Ishikawa (cell line): ENCODE data around the gene GABRA4.

Experiments used
- CEBPB ChIP-seq: IDR thresholded peaks from 2 replicates; pipeline ENCODE4 v1.6.1; 2012
- CREB1 ChIP-seq: IDR thresholded peaks from 2 replicates; pipeline ENCODE4 v1.6.1; 2012; ENCODE audit warnings: low read depth
- EGR1 ChIP-seq: IDR thresholded peaks from 2 replicates; pipeline ENCODE4 v1.6.1; 2012
- EP300 ChIP-seq: IDR thresholded peaks from 2 replicates; pipeline ENCODE4 v1.6.1; 2012; ENCODE audit warnings: borderline replicate concordance
- FOXM1 ChIP-seq: IDR thresholded peaks from 2 replicates; pipeline ENCODE4 v1.6.1; 2012; ENCODE audit warnings: low read depth, borderline replicate concordance
- MAX ChIP-seq: IDR thresholded peaks from 2 replicates; pipeline ENCODE4 v1.6.1; 2012
- NFIC ChIP-seq: IDR thresholded peaks from 2 replicates; pipeline ENCODE4 v1.6.1; 2012
- RAD21 ChIP-seq: IDR thresholded peaks from 2 replicates; pipeline ENCODE4 v1.6.1; 2012; ENCODE audit warnings: low read depth
- REST ChIP-seq: IDR thresholded peaks from 2 replicates; pipeline ENCODE4 v1.6.1; 2012; ENCODE audit warnings: low read depth, mild to moderate bottlenecking
- TAF1 ChIP-seq: IDR thresholded peaks from 2 replicates; pipeline ENCODE4 v1.6.1; 2012; ENCODE audit warnings: low read depth, mild to moderate bottlenecking
- TCF12 ChIP-seq: IDR thresholded peaks from 2 replicates; pipeline ENCODE4 v1.6.1; 2012; ENCODE audit warnings: low read depth
- TEAD4 ChIP-seq: IDR thresholded peaks from 2 replicates; pipeline ENCODE4 v1.6.1; 2012
- USF1 ChIP-seq: IDR thresholded peaks from 2 replicates; pipeline ENCODE4 v1.6.1; 2012
- YY1 ChIP-seq: IDR thresholded peaks from 2 replicates; pipeline ENCODE4 v1.6.1; 2012; ENCODE audit warnings: low read depth
- ZBTB7A ChIP-seq: IDR thresholded peaks from 2 replicates; pipeline ENCODE4 v1.6.1; 2012; ENCODE audit warnings: low read depth

Gene GABRA4

GRCh38 chr4:46975812-46976553, 17.4 kb downstream of the GABRA4 start:
- TF ChIP-seq YY1 (no peak), ZBTB7A (no peak), EGR1 (no peak), FOXM1 (no peak), USF1 (no peak)

GRCh38 chr4:46974891-46975543, 18.4 kb downstream of the GABRA4 start:
- TF ChIP-seq CEBPB: no peak
- no peak for TF ChIP-seq FOXM1
- no peak for TF ChIP-seq TAF1
- TF ChIP-seq EGR1: no peak
- no peak for TF ChIP-seq EP300
- no peak for TF ChIP-seq TEAD4
- TF ChIP-seq RAD21: no peak
- TF ChIP-seq YY1: no peak
- no peak for TF ChIP-seq TCF12
- TF ChIP-seq ZBTB7A: no peak
- TF ChIP-seq MAX: no peak
- no peak for TF ChIP-seq NFIC
- TF ChIP-seq USF1: no peak
- TF ChIP-seq REST: no peak
- no peak for TF ChIP-seq CREB1

- TF ChIP-seq RAD21: no peak
- TF ChIP-seq TAF1: no peak
- TF ChIP-seq USF1: no peak
- TF ChIP-seq TCF12: no peak
- TF ChIP-seq CEBPB: no peak
- TF ChIP-seq TEAD4: no peak
- no peak for TF ChIP-seq FOXM1
- no peak for TF ChIP-seq YY1
- no peak for TF ChIP-seq MAX
Observed at GRCh38 chr4:46968847-46969246, 24.5 kb downstream of the GABRA4 start.

- TF ChIP-seq TCF12: no peak
Observed at GRCh38 chr4:46967631-46968030, 25.8 kb downstream of the GABRA4 start.

GRCh38 chr4:46958742-46959488, 34.5 kb downstream of the GABRA4 start:
- no peak for TF ChIP-seq TCF12
- TF ChIP-seq MAX: no peak
- no peak for TF ChIP-seq EP300
- TF ChIP-seq USF1: no peak
- TF ChIP-seq FOXM1: no peak
- TF ChIP-seq CEBPB: no peak
- TF ChIP-seq ZBTB7A: no peak
- TF ChIP-seq REST: no peak
- TF ChIP-seq YY1: no peak
